Neuronal stem cell (in vitro differentiated cells): ENCODE data around the gene HSF2.

ENCODE experiments used
- DNase-seq: peaks from one replicate; pipeline ENCODE4 v3.0.0-alpha.2; 2013; ENCODE audit warnings: low spot score
- H2AFZ ChIP-seq: one replicate; pipeline ENCODE4 v1.6.1; 2013; ENCODE audit warnings: mild to moderate bottlenecking, low read length, inconsistent platforms
- H2AK5ac ChIP-seq: 2 replicates; pipeline ENCODE4 v1.6.1; 2013; ENCODE audit warnings: low read depth, mild to moderate bottlenecking, inconsistent platforms, low read length, moderate library complexity, mixed read lengths
- H2BK120ac ChIP-seq: 2 replicates; pipeline ENCODE4 v1.6.1; 2013; ENCODE audit warnings: low read depth, mild to moderate bottlenecking, inconsistent platforms, low read length, moderate library complexity, mixed read lengths
- H2BK12ac ChIP-seq: one replicate; pipeline ENCODE4 v1.6.1; 2013; ENCODE audit warnings: low read length, inconsistent platforms
- H2BK15ac ChIP-seq: 2 replicates; pipeline ENCODE4 v1.6.1; 2013; ENCODE audit warnings: mild to moderate bottlenecking, low read length, inconsistent platforms, mixed read lengths
- H2BK5ac ChIP-seq: one replicate; pipeline ENCODE4 v1.6.1; 2013; ENCODE audit warnings: inconsistent platforms, mild to moderate bottlenecking, low read length, moderate library complexity
- H3K14ac ChIP-seq: one replicate; pipeline ENCODE4 v1.6.1; 2013; ENCODE audit warnings: low read length, inconsistent platforms
- H3K18ac ChIP-seq: 2 replicates; pipeline ENCODE4 v1.6.1; 2013; ENCODE audit warnings: low read length, inconsistent platforms
- H3K23ac ChIP-seq: 2 replicates; pipeline ENCODE4 v1.6.1; 2013; ENCODE audit warnings: low read depth, mild to moderate bottlenecking, mixed read lengths, low read length, inconsistent platforms; ENCODE audit not compliant: poor library complexity
- H3K27ac ChIP-seq: replicated peaks from 3 replicates; pipeline ENCODE4 v1.5.1; 2013; ENCODE audit warnings: low read length, inconsistent platforms
- H3K27me3 ChIP-seq, 3 experiments: 2 replicates each; pipeline ENCODE4 v1.6.1; 2013; ENCODE audit warnings: low read length in 3 of 3, mild to moderate bottlenecking in 2 of 3, inconsistent platforms in 1 of 3, low read depth in 1 of 3, mixed read lengths in 1 of 3, moderate library complexity in 1 of 3; ENCODE audit not compliant: control insufficient read depth in 3 of 3, insufficient read depth in 3 of 3
- H3K36me3 ChIP-seq, 2 donors: replicated peaks in 1 of 2; 2 replicates each; pipeline ENCODE4 v1.6.1; 2013; ENCODE audit warnings: low read length in 2 of 2; ENCODE audit not compliant: control insufficient read depth in 2 of 2, insufficient read depth in 2 of 2
- H3K4ac ChIP-seq: 2 replicates; pipeline ENCODE4 v1.6.1; 2013; ENCODE audit warnings: inconsistent platforms, mild to moderate bottlenecking, low read length, moderate library complexity
- H3K4me1 ChIP-seq, 2 donors: 1 replicate in 1 of 2; 2 replicates in 1 of 2; pipeline ENCODE4 v1.6.1; 2013; ENCODE audit warnings: low read length in 2 of 2, low read depth in 1 of 2; ENCODE audit not compliant: control insufficient read depth in 2 of 2, insufficient read depth in 1 of 2
- H3K4me2 ChIP-seq: one replicate; pipeline ENCODE4 v1.6.1; 2013; ENCODE audit warnings: mild to moderate bottlenecking, low read length, inconsistent platforms; ENCODE audit not compliant: insufficient read depth, poor library complexity, severe bottlenecking
- H3K4me3 ChIP-seq, 2 donors: 2 replicates each; pipeline ENCODE4 v1.5.1; 2013; ENCODE audit warnings: low read length in 2 of 2, mild to moderate bottlenecking in 2 of 2, inconsistent platforms in 1 of 2, moderate library complexity in 1 of 2
- H3K79me1 ChIP-seq: one replicate; pipeline ENCODE4 v1.6.1; 2013; ENCODE audit warnings: low read depth, mild to moderate bottlenecking, inconsistent platforms, low read length, moderate library complexity
- H3K9ac ChIP-seq: one replicate; pipeline ENCODE4 v1.6.1; 2013; ENCODE audit warnings: mild to moderate bottlenecking, low read depth, low read length, inconsistent platforms; ENCODE audit not compliant: poor library complexity
- H3K9me3 ChIP-seq, 2 donors: replicated peaks in 1 of 2; 2 replicates each; pipeline versions ENCODE3 to v1.6.1; 2013; ENCODE audit warnings: low read length in 2 of 2, mild to moderate bottlenecking in 2 of 2, inconsistent platforms in 1 of 2, low read depth in 1 of 2, mixed read lengths in 1 of 2, moderate library complexity in 1 of 2; ENCODE audit not compliant: control insufficient read depth in 2 of 2, insufficient read depth in 1 of 2
- H4K8ac ChIP-seq: one replicate; pipeline ENCODE4 v1.6.1; 2013; ENCODE audit warnings: low read depth, mild to moderate bottlenecking, inconsistent platforms, low read length, moderate library complexity
- H4K91ac ChIP-seq: one replicate; pipeline ENCODE4 v1.6.1; 2013; ENCODE audit warnings: low read length, low read depth, mild to moderate bottlenecking, inconsistent platforms; ENCODE audit not compliant: poor library complexity
- WGBS, 2 donors: extraction: QIAGEN DNeasy Blood & Tissue Kit; methylation state at CpG; one replicate each; pipeline ENCODE4 v1.1.7; 2013; ENCODE audit warnings: missing lambda C conversion rate in 2 of 2, mixed read lengths in 1 of 2; ENCODE audit not compliant: insufficient read length in 2 of 2, insufficient replicate concordance in 1 of 2; ENCODE audit errors: extremely low coverage in 2 of 2; 5-methylcytosine and 5-hydroxymethylcytosine counted together

The HSF2 gene

GRCh38 chr6:122393351-122393896, 6.0 kb upstream of the HSF2 start:
- no peak for DNase-seq
- H3K9ac ChIP-seq, result no peak overlapping the region
- H3K18ac ChIP-seq, result no peak overlapping the region
- H3K4me2 ChIP-seq, result peak overlapping the region; percentile 21
- no peaks in the 10 kb centered on the region for H3K36me3 ChIP-seq
- no peak overlapping the region for H2BK12ac ChIP-seq
- no peak overlapping the region for H3K27ac ChIP-seq
- H3K4me1 ChIP-seq, result no peaks in the 10 kb centered on the region
- H2AK5ac ChIP-seq, result no peak overlapping the region
- no peak overlapping the region for H3K14ac ChIP-seq
- no peak overlapping the region for H2BK120ac ChIP-seq
- H4K91ac ChIP-seq, result no peak overlapping the region
- WGBS, 2 donors, result no CpG with 5 or more reads among the region's 8 CpGs
- H2BK5ac ChIP-seq, result no peak overlapping the region
- H2BK15ac ChIP-seq, result no peak overlapping the region
- peaks cover 0 to 2% (median 0%) of the 10 kb centered on the region in 3 experiments for H3K27me3 ChIP-seq
- H4K8ac ChIP-seq, result no peak overlapping the region
- H3K4ac ChIP-seq, result no peak overlapping the region
- H3K79me1 ChIP-seq, result no peaks in the 10 kb centered on the region
- no peaks in the 10 kb centered on the region for H3K9me3 ChIP-seq
- H3K23ac ChIP-seq, result no peak overlapping the region
- no peak overlapping the region for H3K4me3 ChIP-seq
- H2AFZ ChIP-seq, result peak overlapping the region; percentile 30

- H3K4me3 ChIP-seq, result no peak overlapping the region
- no peak overlapping the region for H3K9ac ChIP-seq
These were observed 5.4 kb upstream of the HSF2 start for GRCh38 chr6:122394016-122394415.

GRCh38 chr6:122399055-122399347, 451 bp upstream of the HSF2 start:
- peaks cover 0 to 3% of the 10 kb centered on the region in 2 donors for H3K9me3 ChIP-seq
- H3K18ac ChIP-seq, result peak overlapping the region; percentile 27
- no peak overlapping the region for H3K4ac ChIP-seq
- peak overlapping the region in 1 of 2 donors; percentile 40 for H3K4me3 ChIP-seq
- no peak overlapping the region for H2BK12ac ChIP-seq
- no peak overlapping the region for H3K23ac ChIP-seq
- no peak overlapping the region for H2AK5ac ChIP-seq
- peaks cover 0 to 2% (median 0%) of the 10 kb centered on the region in 3 experiments for H3K27me3 ChIP-seq
- H2BK5ac ChIP-seq, result no peak overlapping the region
- peaks cover 3 to 5% of the 10 kb centered on the region in 2 donors for H3K4me1 ChIP-seq
- DNase-seq, result no peak
- H3K79me1 ChIP-seq, result peaks cover 5% of the 10 kb centered on the region
- H4K91ac ChIP-seq, result no peak overlapping the region
- WGBS, 2 donors, result no CpG with 5 or more reads among the region's 2 CpGs
- peak overlapping the region; percentile 39 for H3K27ac ChIP-seq
- H4K8ac ChIP-seq, result no peak overlapping the region
- peak overlapping the region; percentile 77 for H2AFZ ChIP-seq
- H2BK15ac ChIP-seq, result no peak overlapping the region
- H3K9ac ChIP-seq, result no peak overlapping the region
- H3K14ac ChIP-seq, result no peak overlapping the region
- H3K36me3 ChIP-seq, result peaks cover 0 to 13% of the 10 kb centered on the region in 2 donors
- H2BK120ac ChIP-seq, result no peak overlapping the region
- peak overlapping the region; percentile 31 for H3K4me2 ChIP-seq

More at GRCh38 chr6:122394016-122394415, 5.4 kb upstream of the HSF2 start:
- Histone ChIP-seq H3K79me1 (no peaks in the 10 kb centered on the region), H3K4me2 (no peak overlapping the region), H3K23ac (no peak overlapping the region), H2BK12ac (no peak overlapping the region), H3K18ac (no peak overlapping the region), H2AK5ac (no peak overlapping the region), H3K36me3 (no peaks in the 10 kb centered on the region), H2BK5ac (no peak overlapping the region), H3K27ac (no peak overlapping the region), H3K4ac (no peak overlapping the region), H2BK15ac (no peak overlapping the region), H3K27me3 (peaks cover 0 to 2% (median 0%) of the 10 kb centered on the region in 3 experiments), H3K9me3 (no peaks in the 10 kb centered on the region), H2BK120ac (no peak overlapping the region), H3K4me1 (peaks cover 0 to under 1% of the 10 kb centered on the region in 2 donors), H3K14ac (no peak overlapping the region), H4K91ac (no peak overlapping the region), H4K8ac (no peak overlapping the region), H2AFZ (peak overlapping the region; percentile 27)
- DNase-seq, result no peak
- no CpG with 5 or more reads among the region's 5 CpGs for WGBS, 2 donors

GRCh38 chr6:122400121-122400450, 634 bp downstream of the HSF2 start:
- H2BK12ac ChIP-seq, result no peak overlapping the region
- H2AFZ ChIP-seq, result peak overlapping the region; percentile 96
- H3K9me3 ChIP-seq, result peaks cover 0 to 3% of the 10 kb centered on the region in 2 donors
- no peak overlapping the region for H2BK15ac ChIP-seq
- H4K8ac ChIP-seq, result peak overlapping the region; percentile 1
- no peaks in the 10 kb centered on the region for H3K27me3 ChIP-seq
- H3K4me3 ChIP-seq, result peak overlapping the region; percentile 84 to 100
- peak overlapping the region; percentile 99 for H3K9ac ChIP-seq
- H2BK5ac ChIP-seq, result peak overlapping the region; percentile 99
- H3K14ac ChIP-seq, result no peak overlapping the region
- no peak overlapping the region for H2BK120ac ChIP-seq
- peaks cover 3 to 5% of the 10 kb centered on the region in 2 donors for H3K4me1 ChIP-seq
- no peak overlapping the region for H3K27ac ChIP-seq
- H3K36me3 ChIP-seq, result peaks cover 0 to 21% of the 10 kb centered on the region in 2 donors
- H4K91ac ChIP-seq, result no peak overlapping the region
- peak overlapping the region; percentile 89 for H3K4ac ChIP-seq
- peaks cover 5% of the 10 kb centered on the region for H3K79me1 ChIP-seq
- peak overlapping the region; percentile 95 for H3K23ac ChIP-seq
- peak overlapping the region; percentile 99 for H3K18ac ChIP-seq
- H3K4me2 ChIP-seq, result peak overlapping the region; percentile 57
- peak overlapping the region; percentile 93 for H2AK5ac ChIP-seq
- WGBS, 2 donors, result no CpG with 5 or more reads among the region's 20 CpGs
- DNase-seq, result peak; percentile 29
